ENCODE data around the gene SERTAD3. TPM values are rescaled to one million over a fixed set of nuclear protein-coding genes. Genes with fewer than 3 reads are reported as not detected.

The SERTAD3 gene, protein sequence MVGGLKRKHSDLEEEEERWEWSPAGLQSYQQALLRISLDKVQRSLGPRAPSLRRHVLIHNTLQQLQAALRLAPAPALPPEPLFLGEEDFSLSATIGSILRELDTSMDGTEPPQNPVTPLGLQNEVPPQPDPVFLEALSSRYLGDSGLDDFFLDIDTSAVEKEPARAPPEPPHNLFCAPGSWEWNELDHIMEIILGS
- total RNA-seq (10 to 100 TPM; 33.0 to 37.5 TPM), polyA plus RNA-seq (10 to 100 TPM; 28.9 to 34.6 TPM)
- long read RNA-seq, donor 1, transcript SERTAD3-201 (2 exons, 1,734 nt) = major isoform, 16 of 17 reads
- long read RNA-seq, donor 1, partial matches to known transcripts = 0 of 17 reads
- long read RNA-seq, donor 1, other reads (novel, unspliced or antisense) = 0 of 17 reads
- long read RNA-seq, donor 2, partial matches to known transcripts = 0 of 4 reads
- long read RNA-seq, donor 2, other reads (novel, unspliced or antisense) = 0 of 4 reads
- long read RNA-seq, donor 3, transcript SERTAD3-201 (2 exons, 1,734 nt) = major isoform, 7 of 7 reads
- long read RNA-seq, donor 3, partial matches to known transcripts = 0 of 7 reads
- long read RNA-seq, donor 3, other reads (novel, unspliced or antisense) = 0 of 7 reads
- long read RNA-seq, donor 4, transcript SERTAD3-201 (2 exons, 1,734 nt) = major isoform, 8 of 10 reads
- long read RNA-seq, donor 4, partial matches to known transcripts = 0 of 10 reads
- long read RNA-seq, donor 4, other reads (novel, unspliced or antisense) = 0 of 10 reads
- long read RNA-seq, donor 5, transcript SERTAD3-201 (2 exons, 1,734 nt) = major isoform, 11 of 13 reads
- long read RNA-seq, donor 5, partial matches to known transcripts = 0 of 13 reads
- long read RNA-seq, donor 5, other reads (novel, unspliced or antisense) = 0 of 13 reads

- TF ChIP-seq CTCF (IDR thresholded peaks at IDR 0.05; ENCODE audit: control extremely low read depth, extremely low read depth) = no peak
- peak; percentile 98 to 99 (median 99) for DNase-seq
- Histone ChIP-seq H3K27ac (ENCODE audit: low read depth in 1 of 2, low read length in 1 of 2) (peak within 1 kb of the TSS; percentile 88 to 97), H3K4me3 (peak within 1 kb of the TSS; percentile 61), H3K36me3 (ENCODE audit: control insufficient read depth in 4 of 4, insufficient read depth in 4 of 4, low read length in 4 of 4) (peaks cover 14 to 24% (median 24%) of the 10 kb centered on the region in 4 donors), H3K4me1 (ENCODE audit: control insufficient read depth in 5 of 5, insufficient read depth in 5 of 5, low read length in 5 of 5) (peaks cover 0 to 14% (median 7%) of the 10 kb centered on the region in 5 donors), H3K9ac (ENCODE audit: insufficient read depth in 1 of 2, low read length in 2 of 2) (peak within 1 kb of the TSS; percentile 99), H3K27me3 (ENCODE audit: control insufficient read depth in 3 of 3, insufficient read depth in 3 of 3, low read length in 2 of 3) (no peaks in the 10 kb centered on the region), H3K9me3 (ENCODE audit: control insufficient read depth in 4 of 4, insufficient read depth in 3 of 4, low read length in 3 of 4) (no peaks in the 10 kb centered on the region)
- ATAC-seq (ENCODE audit: insufficient read depth, low FRiP score) = peak; percentile 91
- WGBS, 2 donors = 0 to 1% methylated on average over 62 to 72 of the region's 72 CpGs
Measured at GRCh38 chr19:40444000-40444824, at the start of gene SERTAD3. Gene SERTAD3 (minus strand): TSS chr19:40444335. CDS start chr19:40442080, 2,255 bp downstream.

- no peak for ATAC-seq (ENCODE audit: insufficient read depth, low FRiP score)
- Histone ChIP-seq H3K9ac (ENCODE audit: insufficient read depth in 1 of 2, low read length in 2 of 2) (no peak overlapping the region), H3K9me3 (ENCODE audit: control insufficient read depth in 4 of 4, insufficient read depth in 3 of 4, low read length in 3 of 4) (peaks cover 0 to 5% (median 0%) of the 10 kb centered on the region in 4 donors), H3K36me3 (ENCODE audit: control insufficient read depth in 4 of 4, insufficient read depth in 4 of 4, low read length in 4 of 4) (no peaks in the 10 kb centered on the region), H3K27ac (ENCODE audit: low read depth in 1 of 2, low read length in 1 of 2) (no peak overlapping the region), H3K27me3 (ENCODE audit: control insufficient read depth in 3 of 3, insufficient read depth in 3 of 3, low read length in 2 of 3) (peaks cover 0 to 4% (median 0%) of the 10 kb centered on the region in 3 donors), H3K4me3 (no peak overlapping the region), H3K4me1 (ENCODE audit: control insufficient read depth in 5 of 5, insufficient read depth in 5 of 5, low read length in 5 of 5) (no peaks in the 10 kb centered on the region)
- no peak for DNase-seq
- 45 to 50% methylated on average over 4 of the region's 4 CpGs for WGBS, 2 donors
- no peak for TF ChIP-seq CTCF (IDR thresholded peaks at IDR 0.05; ENCODE audit: control extremely low read depth, extremely low read depth)
Measured at GRCh38 chr19:40493778-40494177, 49.6 kb upstream of the SERTAD3 start.

DNA sequence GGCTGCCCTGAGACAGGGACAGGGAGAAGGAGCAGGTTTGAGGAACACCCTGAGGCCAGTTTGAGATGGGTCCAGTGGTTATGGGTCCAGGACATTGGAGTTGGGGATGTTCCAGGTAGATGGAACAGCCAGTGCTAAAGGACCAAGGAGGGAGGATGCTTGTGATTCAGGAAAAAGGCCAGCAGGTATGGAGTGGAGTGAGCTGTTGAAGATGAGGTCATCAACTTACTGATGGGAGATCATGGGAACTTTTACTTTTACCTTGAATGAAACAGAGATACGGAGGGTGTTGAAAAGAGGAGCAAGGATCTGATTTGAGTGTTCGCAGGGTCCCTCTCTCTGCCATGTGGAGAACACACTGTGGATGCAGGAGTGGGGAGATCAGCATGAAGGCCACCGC is 48.1 kb upstream of the SERTAD3 start:
- Histone ChIP-seq H3K9me3 (ENCODE audit: control insufficient read depth in 4 of 4, insufficient read depth in 3 of 4, low read length in 3 of 4) (peaks cover 0 to 5% (median 0%) of the 10 kb centered on the region in 4 donors), H3K4me3 (no peak overlapping the region), H3K27me3 (ENCODE audit: control insufficient read depth in 3 of 3, insufficient read depth in 3 of 3, low read length in 2 of 3) (peaks cover 0 to 7% (median 5%) of the 10 kb centered on the region in 3 donors), H3K36me3 (ENCODE audit: control insufficient read depth in 4 of 4, insufficient read depth in 4 of 4, low read length in 4 of 4) (no peaks in the 10 kb centered on the region), H3K27ac (ENCODE audit: low read depth in 1 of 2, low read length in 1 of 2) (no peak overlapping the region), H3K4me1 (ENCODE audit: control insufficient read depth in 5 of 5, insufficient read depth in 5 of 5, low read length in 5 of 5) (no peaks in the 10 kb centered on the region), H3K9ac (ENCODE audit: insufficient read depth in 1 of 2, low read length in 2 of 2) (no peak overlapping the region)
- DNase-seq = no peak
- no peak for ATAC-seq (ENCODE audit: insufficient read depth, low FRiP score)
- WGBS, 2 donors = 92 to 97% methylated on average over 3 of the region's 3 CpGs
- TF ChIP-seq CTCF (IDR thresholded peaks at IDR 0.05; ENCODE audit: control extremely low read depth, extremely low read depth) = no peak

Data from lung (tissue), 16 donors.